GM12878 (cell line): ENCODE data around the gene LIN52. TPM values are rescaled to one million over a fixed set of nuclear protein-coding genes. Genes with fewer than 3 reads are reported as not detected.

Experiments
- ATAC-seq: fragments of 200-7000 bp; cut with Tn5 transposase; 3 replicates; pipeline ENCODE4 v1.9.1; 2020; ENCODE audit warnings: mild to moderate bottlenecking, moderate library complexity
- BruUV-seq: library from RNA; stranded (reverse); fragments of 400-500 nt; replicated peaks from 2 replicates; lab custom pipeline; 2021; lab: Mats Ljungman, UMichigan
- CTCF ChIA-PET: fragments of 300-600 bp; sonication (Branson Sonifier 250); formaldehyde crosslinking; extraction: SDS; loops from one replicate; lab custom pipeline; 2021; ENCODE audit warnings: inconsistent platforms; lab: Yijun Ruan, JAX
- POLR2A ChIA-PET: fragments of 350-600 bp; formaldehyde crosslinking; extraction: SDS; loops from one replicate; lab custom pipeline; 2021; ENCODE audit warnings: inconsistent platforms; lab: Charles Lee
- RAD21 ChIA-PET: fragments of 300-600 bp; sonication (Branson Sonifier 250); formaldehyde crosslinking; loops from one replicate; lab custom pipeline; 2023; ENCODE audit warnings: antibody characterized with exemption; ENCODE audit not compliant: unreplicated experiment; lab: Charles Lee
- SMC1A ChIA-PET: fragments of 300-600 bp; sonication (Branson Sonifier 250); formaldehyde crosslinking; loops from one replicate; lab custom pipeline; 2023; ENCODE audit not compliant: unreplicated experiment, uncharacterized antibody; lab: Charles Lee
- DNase-seq: peaks from one replicate; pipeline ENCODE4 v3.0.0-alpha.2; 2011; ENCODE audit warnings: low read depth, low spot score
- FAIRE-seq: peaks from 3 replicates; lab custom pipeline; 2011; peaks lifted over from hg19 to GRCh38; lab: Jason Lieb, UNC
- H2AFZ ChIP-seq: 2 replicates; pipeline ENCODE4 v1.6.0; 2011; ENCODE audit warnings: low read depth, low read length, control low read depth; ENCODE audit not compliant: control insufficient read depth
- H3K27ac ChIP-seq: 2 replicates; pipeline ENCODE4 v1.5.1; 2011; ENCODE audit warnings: control low read depth; ENCODE audit not compliant: control insufficient read depth, insufficient read depth
- H3K27me3 ChIP-seq, 2 experiments: replicated peaks in 1 of 2; 2 replicates each; pipeline versions ENCODE4 v1.6.0 to v1.6.1; 2011; ENCODE audit warnings: low read length in 1 of 2; ENCODE audit not compliant: control insufficient read depth in 2 of 2, insufficient read depth in 2 of 2
- H3K36me3 ChIP-seq, 2 experiments: 2 replicates each; pipeline ENCODE4 v1.5.1; 2011; ENCODE audit warnings: low read length in 1 of 2; ENCODE audit not compliant: control insufficient read depth in 2 of 2, insufficient read depth in 2 of 2
- H3K4me1 ChIP-seq: 2 replicates; pipeline ENCODE4 v1.6.1; 2011; ENCODE audit warnings: mild to moderate bottlenecking, low read length, moderate library complexity, mixed read lengths; ENCODE audit not compliant: control insufficient read depth, insufficient read depth
- H3K4me2 ChIP-seq: 2 replicates; pipeline ENCODE4 v1.6.0; 2011; ENCODE audit warnings: control low read depth; ENCODE audit not compliant: control insufficient read depth, insufficient read depth
- H3K4me3 ChIP-seq: fragments of 200-600 bp; sonication (generic); 2 replicates; pipeline ENCODE4 v1.5.1; 2016
- H3K79me2 ChIP-seq: 2 replicates; pipeline ENCODE4 v1.6.0; 2011; ENCODE audit warnings: low read length; ENCODE audit not compliant: control insufficient read depth, insufficient read depth
- H3K9ac ChIP-seq: 2 replicates; pipeline ENCODE4 v1.8.0; 2011; ENCODE audit warnings: low read length, control low read depth, mixed read lengths; ENCODE audit not compliant: control insufficient read depth, insufficient read depth
- H3K9me3 ChIP-seq: replicated peaks from 3 replicates; pipeline ENCODE4 v1.5.1; 2011; ENCODE audit warnings: mild to moderate bottlenecking, low read length; ENCODE audit not compliant: control insufficient read depth, insufficient read depth
- H4K20me1 ChIP-seq: 2 replicates; pipeline ENCODE4 v1.6.0; 2011; ENCODE audit not compliant: control insufficient read depth, insufficient read depth
- BRCA1 ChIP-seq: IDR thresholded peaks from 2 replicates; pipeline ENCODE4 v1.6.1; 2011; ENCODE audit warnings: low read depth, low read length, improper control_type of control experiment
- DPF2 ChIP-seq: fragments of 450-650 bp; IDR thresholded peaks from 2 replicates; pipeline ENCODE4 v1.6.1; 2017; ENCODE audit warnings: mild to moderate bottlenecking
- IRF5 ChIP-seq: fragments of 450-650 bp; IDR thresholded peaks from 2 replicates; pipeline ENCODE4 v1.6.1; 2017; ENCODE audit warnings: borderline replicate concordance
- NKRF ChIP-seq: fragments of 450-650 bp; conservative IDR thresholded peaks from 2 replicates; pipeline ENCODE4 v1.6.1; 2017; ENCODE audit warnings: mild to moderate bottlenecking, moderate library complexity
- NR2F1 ChIP-seq: fragments of 450-650 bp; conservative IDR thresholded peaks from 2 replicates; pipeline ENCODE4 v1.6.1; 2017; ENCODE audit warnings: mild to moderate bottlenecking
- RAD21 ChIP-seq: IDR thresholded peaks from 2 replicates; pipeline ENCODE4 v1.6.1; 2011; ENCODE audit warnings: mild to moderate bottlenecking, low read depth, low read length, moderate library complexity; ENCODE audit not compliant: insufficient read depth
- RB1 ChIP-seq: fragments of 450-650 bp; formaldehyde crosslinking; IDR thresholded peaks from 2 replicates; pipeline ENCODE4 v1.6.1; 2017; ENCODE audit warnings: mild to moderate bottlenecking, borderline replicate concordance
- SIX5 ChIP-seq: IDR thresholded peaks from 2 replicates; pipeline ENCODE4 v1.6.1; 2011; ENCODE audit warnings: mild to moderate bottlenecking, low read depth, low read length, moderate library complexity; ENCODE audit not compliant: severe bottlenecking
- SPI1 ChIP-seq: IDR thresholded peaks from 2 replicates; pipeline ENCODE4 v1.6.1; 2011; ENCODE audit warnings: low read depth, mild to moderate bottlenecking, low read length, moderate library complexity, borderline replicate concordance; ENCODE audit not compliant: insufficient read depth
- STAT3 ChIP-seq: IDR thresholded peaks from 2 replicates; pipeline ENCODE4 v1.6.1; 2011; ENCODE audit warnings: low read depth, low read length, improper control_type of control experiment
- SUZ12 ChIP-seq: fragments of 200-600 bp; sonication (generic); IDR thresholded peaks from one replicate; pipeline ENCODE4 v1.6.1; 2018; ENCODE audit warnings: antibody characterized with exemption, mild to moderate bottlenecking; ENCODE audit not compliant: unreplicated experiment
- TBL1XR1 ChIP-seq: IDR thresholded peaks from 2 replicates; pipeline ENCODE4 v1.6.1; 2012; ENCODE audit warnings: low read depth, low read length, improper control_type of control experiment
- YY1 ChIP-seq: IDR thresholded peaks from 2 replicates; pipeline ENCODE4 v1.6.1; 2011; ENCODE audit warnings: low read depth, mild to moderate bottlenecking, low read length
- WGBS: methylation state at CpG from one replicate; pipeline ENCODE4 v1.1.6; 2016; ENCODE audit warnings: low lambda C conversion rate; ENCODE audit not compliant: insufficient replicate concordance, insufficient coverage; ENCODE audit errors: missing lambda C conversion rate; 5-methylcytosine and 5-hydroxymethylcytosine counted together
- in situ Hi-C: fragments of 300-500 bp; cut with MboI; formaldehyde crosslinking; loops from 9 replicates; pipeline ENCODE4 v1.14.3; 2018; ENCODE audit warnings: mixed read lengths
- intact Hi-C: fragments of 100-400 bp; cut with micrococcal nuclease; formaldehyde crosslinking; loops from one replicate; pipeline ENCODE4 v1.14.2; 2022; ENCODE audit not compliant: unreplicated experiment
- polyA plus RNA-seq, 11 experiments: library from polyadenylated mRNA; depleted of rRNA in 4 of 11; unstranded in 6 of 11; stranded (reverse) in 5 of 11; fragments of >200 nt; fragmentation: Nextera tagmentation in 4 of 11; fragmentation: Illumina TruSeq in 1 of 11; extraction: Ambion mirVana in 4 of 11; extraction: Trizol in 1 of 11; gene quantifications; 1 replicate in 1 of 11; 2 replicates in 10 of 11; pipeline versions ENCODE4 v1.2.1 to v1.2.3, GENCODE V29; 2011 to 2016; ENCODE audit warnings: inconsistent platforms in 2 of 11, missing spikeins in 2 of 11, low read depth in 1 of 11
- total RNA-seq, 4 experiments: library from RNA; depleted of rRNA in 3 of 4; stranded (reverse); fragments of >200 nt in 3 of 4; fragmentation: Illumina TruSeq in 1 of 4; extraction: Trizol in 1 of 4; gene quantifications; 2 replicates each; pipeline versions ENCODE4 v1.2.1 to v1.2.3, GENCODE V29; 2013 to 2021

Gene LIN52
- total and polyA plus RNA-seq, 10 of the 15 experiments (the other 5 are each of a cell fraction or from before 2014, with no cell fraction given) = 13.3 to 30.9 (median 19.9) TPM

- Histone ChIP-seq H3K36me3 (no peaks in the 10 kb centered on the region), H2AFZ (no peak overlapping the region), H3K4me1 (no peaks in the 10 kb centered on the region), H3K4me3 (no peak overlapping the region), H3K9ac (no peak overlapping the region), H4K20me1 (no peaks in the 10 kb centered on the region), H3K9me3 (no peaks in the 10 kb centered on the region), H3K4me2 (no peak overlapping the region), H3K27ac (no peak overlapping the region), H3K79me2 (no peaks in the 10 kb centered on the region), H3K27me3 (no peaks in the 10 kb centered on the region)
- in situ Hi-C loops (no loop called here), intact Hi-C loops (no loop called here)
- POLR2A ChIA-PET = no interaction called here
- TF ChIP-seq TBL1XR1 (no peak), RAD21 (no peak), NKRF (no peak), SIX5 (no peak), BRCA1 (no peak), NR2F1 (no peak), IRF5 (no peak), DPF2 (no peak), YY1 (no peak), SUZ12 (no peak), SPI1 (no peak), STAT3 (no peak), RB1 (no peak)
- DNase-seq (no peak), FAIRE-seq (no peak), ATAC-seq (no peak)
- SMC1A ChIA-PET = interaction anchor here (1.4 kb wide), 1 partner anchor 34 kb away, joined by 3 read pairs; no protein-coding TSS in a partner anchor
- WGBS = 98% methylated on average over 2 of the region's 2 CpGs
- CTCF ChIA-PET = no interaction called here
- no TSS peak for BruUV-seq
- RAD21 ChIA-PET = no interaction called here
Measured at GRCh38 chr14:74148705-74149104, 63.9 kb downstream of the LIN52 start.
